HUES48 (cell line): ENCODE data around the gene LCOR.
"Not testable (repeated sequence)": the region's sequence is repeated elsewhere in the genome, so short reads cannot be mapped to it uniquely, and the experiment has no call there.

Experiments
- H3K27ac ChIP-seq: one replicate; pipeline ENCODE4 v1.7.0; 2013; ENCODE audit warnings: low read depth, low read length, inconsistent platforms
- H3K27me3 ChIP-seq: 2 replicates; pipeline ENCODE4 v1.6.1; 2013; ENCODE audit warnings: mild to moderate bottlenecking, low read length; ENCODE audit not compliant: control insufficient read depth, insufficient read depth
- H3K36me3 ChIP-seq: 2 replicates; pipeline ENCODE4 v1.6.1; 2013; ENCODE audit warnings: low read length; ENCODE audit not compliant: control insufficient read depth, insufficient read depth
- H3K4me1 ChIP-seq: 2 replicates; pipeline ENCODE4 v1.6.1; 2013; ENCODE audit warnings: mild to moderate bottlenecking, low read length; ENCODE audit not compliant: control insufficient read depth, insufficient read depth
- H3K4me3 ChIP-seq: 2 replicates; pipeline ENCODE4 v1.5.1; 2013; ENCODE audit warnings: mild to moderate bottlenecking, low read depth, low read length
- H3K9ac ChIP-seq: 2 replicates; pipeline ENCODE4 v1.6.1; 2013; ENCODE audit warnings: mild to moderate bottlenecking, low read depth, low read length, moderate library complexity
- H3K9me3 ChIP-seq: 2 replicates; pipeline ENCODE4 v1.6.1; 2013; ENCODE audit warnings: low read length; ENCODE audit not compliant: control insufficient read depth, insufficient read depth

LCOR gene

GRCh38 chr10:96831867-96832720, at the start of gene LCOR:
LCOR (plus strand) TSS chr10:96832298; CDS start chr10:96949058, 116,760 bp downstream.
- Histone ChIP-seq H3K27me3 (peaks cover 9% of the 10 kb centered on the region), H3K9me3 (no peaks in the 10 kb centered on the region), H3K9ac (peak within 1 kb of the TSS; percentile 76)

GRCh38 chr10:96784253-96784652, 47.8 kb upstream of the LCOR start:
- Histone ChIP-seq H3K9ac (no peak overlapping the region), H3K36me3 (no peaks in the 10 kb centered on the region), H3K4me1 (no peaks in the 10 kb centered on the region), H3K9me3 (no peaks in the 10 kb centered on the region), H3K4me3 (no peak overlapping the region), H3K27ac (no peak overlapping the region), H3K27me3 (no peaks in the 10 kb centered on the region)

More at GRCh38 chr10:96831867-96832720, at the start of gene LCOR:
- Histone ChIP-seq H3K27ac (peak within 1 kb of the TSS; percentile 97), H3K4me1 (peaks cover 31% of the 10 kb centered on the region), H3K36me3 (no peaks in the 10 kb centered on the region), H3K4me3 (peak within 1 kb of the TSS; percentile 76)

- Histone ChIP-seq H3K27me3 (no peaks in the 10 kb centered on the region), H3K4me3 (no peak overlapping the region), H3K36me3 (no peaks in the 10 kb centered on the region), H3K9me3 (no peaks in the 10 kb centered on the region), H3K4me1 (no peaks in the 10 kb centered on the region), H3K9ac (no peak overlapping the region), H3K27ac (no peak overlapping the region)
These were observed 42.5 kb upstream of the LCOR start for GRCh38 chr10:96789571-96790108.

- H3K4me1 ChIP-seq: no peaks in the 10 kb centered on the region; the same call in 1 of the 2 replicates
- H3K27me3 ChIP-seq: no peaks in the 10 kb centered on the region
- H3K4me3 ChIP-seq: no peak overlapping the region
- no peak overlapping the region for H3K9ac ChIP-seq
- H3K9me3 ChIP-seq: no peaks in the 10 kb centered on the region
- H3K27ac ChIP-seq: no peak overlapping the region
- H3K36me3 ChIP-seq: no peaks in the 10 kb centered on the region
These were observed 40.2 kb upstream of the LCOR start for GRCh38 chr10:96791902-96792301.

- Histone ChIP-seq H3K9me3 (no peaks in the 10 kb centered on the region), H3K4me3 (no peak overlapping the region), H3K4me1 (no peaks in the 10 kb centered on the region; the same call in 1 of the 2 replicates), H3K27ac (no peak overlapping the region), H3K36me3 (no peaks in the 10 kb centered on the region), H3K9ac (peak overlapping the region; percentile 8; the same call in 1 of the 2 replicates), H3K27me3 (no peaks in the 10 kb centered on the region)
These were observed 37.0 kb upstream of the LCOR start for GRCh38 chr10:96794836-96795733.

- no peak overlapping the region for H3K27ac ChIP-seq
- H3K4me3 ChIP-seq: no peak overlapping the region
- no peaks in the 10 kb centered on the region for H3K36me3 ChIP-seq
- no peaks in the 10 kb centered on the region for H3K9me3 ChIP-seq
- H3K27me3 ChIP-seq: no peaks in the 10 kb centered on the region
- H3K9ac ChIP-seq: no peak overlapping the region
- H3K4me1 ChIP-seq: no peaks in the 10 kb centered on the region; the same call in 1 of the 2 replicates
These were observed 34.6 kb upstream of the LCOR start for GRCh38 chr10:96797485-96797884.

- Histone ChIP-seq H3K4me1 (no peaks in the 10 kb centered on the region), H3K9ac (no peak overlapping the region), H3K9me3 (no peaks in the 10 kb centered on the region), H3K27ac (no peak overlapping the region), H3K27me3 (no peaks in the 10 kb centered on the region), H3K36me3 (no peaks in the 10 kb centered on the region), H3K4me3 (no peak overlapping the region)
These were observed 28.8 kb upstream of the LCOR start for GRCh38 chr10:96803288-96803664.

- H3K36me3 ChIP-seq: no peaks in the 10 kb centered on the region
- no peak overlapping the region for H3K4me3 ChIP-seq
- no peaks in the 10 kb centered on the region for H3K27me3 ChIP-seq
- no peak overlapping the region for H3K27ac ChIP-seq
- H3K4me1 ChIP-seq: no peaks in the 10 kb centered on the region
- no peaks in the 10 kb centered on the region for H3K9me3 ChIP-seq
- no peak overlapping the region for H3K9ac ChIP-seq
These were observed 17.8 kb upstream of the LCOR start for GRCh38 chr10:96814264-96814663.

GRCh38 chr10:96818971-96819370, 13.1 kb upstream of the LCOR start:
- H3K9me3 ChIP-seq, H3K27ac ChIP-seq, H3K4me3 ChIP-seq, H3K36me3 ChIP-seq, H3K27me3 ChIP-seq, H3K9ac ChIP-seq, H3K4me1 ChIP-seq: not testable (repeated sequence)

GRCh38 chr10:96820765-96821164, 11.3 kb upstream of the LCOR start:
- Histone ChIP-seq H3K27ac (no peak overlapping the region), H3K9ac (no peak overlapping the region), H3K4me3 (no peak overlapping the region), H3K36me3 (no peaks in the 10 kb centered on the region), H3K4me1 (no peaks in the 10 kb centered on the region), H3K9me3 (no peaks in the 10 kb centered on the region), H3K27me3 (no peaks in the 10 kb centered on the region)
